ENCODE data around the gene LSM7.

DNA sequence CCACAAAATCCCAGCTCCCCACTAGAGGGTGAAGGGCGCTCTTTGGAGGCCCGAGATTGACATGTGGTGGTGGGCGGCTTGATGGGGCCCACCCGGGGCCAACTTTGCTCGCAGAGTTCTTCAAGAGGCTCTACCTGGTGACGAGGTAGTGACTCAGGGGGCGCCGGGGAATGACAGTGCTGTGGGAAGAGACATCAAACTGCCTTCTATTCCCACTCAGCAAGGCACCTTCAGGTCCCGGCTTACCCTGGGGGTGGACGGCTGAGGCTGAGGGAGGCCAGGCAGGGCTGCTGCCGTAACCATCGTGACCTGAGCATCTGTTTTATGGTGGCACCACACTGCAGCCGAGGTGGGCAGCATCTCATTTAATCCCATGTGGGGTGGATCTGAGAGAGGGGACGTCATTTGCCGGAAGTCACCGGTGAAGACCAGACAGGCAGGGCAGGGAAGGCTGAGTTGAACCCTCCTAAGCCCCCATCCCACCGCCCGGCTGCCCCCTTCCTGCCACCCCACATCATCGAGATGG lies 22.0 kb downstream of the LSM7 start:
- TF ChIP-seq, protein P1, sequence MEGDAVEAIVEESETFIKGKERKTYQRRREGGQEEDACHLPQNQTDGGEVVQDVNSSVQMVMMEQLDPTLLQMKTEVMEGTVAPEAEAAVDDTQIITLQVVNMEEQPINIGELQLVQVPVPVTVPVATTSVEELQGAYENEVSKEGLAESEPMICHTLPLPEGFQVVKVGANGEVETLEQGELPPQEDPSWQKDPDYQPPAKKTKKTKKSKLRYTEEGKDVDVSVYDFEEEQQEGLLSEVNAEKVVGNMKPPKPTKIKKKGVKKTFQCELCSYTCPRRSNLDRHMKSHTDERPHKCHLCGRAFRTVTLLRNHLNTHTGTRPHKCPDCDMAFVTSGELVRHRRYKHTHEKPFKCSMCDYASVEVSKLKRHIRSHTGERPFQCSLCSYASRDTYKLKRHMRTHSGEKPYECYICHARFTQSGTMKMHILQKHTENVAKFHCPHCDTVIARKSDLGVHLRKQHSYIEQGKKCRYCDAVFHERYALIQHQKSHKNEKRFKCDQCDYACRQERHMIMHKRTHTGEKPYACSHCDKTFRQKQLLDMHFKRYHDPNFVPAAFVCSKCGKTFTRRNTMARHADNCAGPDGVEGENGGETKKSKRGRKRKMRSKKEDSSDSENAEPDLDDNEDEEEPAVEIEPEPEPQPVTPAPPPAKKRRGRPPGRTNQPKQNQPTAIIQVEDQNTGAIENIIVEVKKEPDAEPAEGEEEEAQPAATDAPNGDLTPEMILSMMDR (IDR thresholded peaks at IDR 0.05) = no peak
- TF ChIP-seq POLR2A (IDR thresholded peaks at IDR 0.05; ENCODE audit: low read depth) = no peak

Measured in esophagus muscularis mucosa (tissue), 3 donors.